Ascending aorta (tissue), 2 donors: Measurements from ENCODE around the gene PFN3. TPM values are rescaled to one million over a fixed set of nuclear protein-coding genes. Genes with fewer than 3 reads are reported as not detected.

Experiments
- DNase-seq, 2 donors: peaks; one replicate each; pipeline ENCODE4 v3.0.0-alpha.2; 2019; ENCODE audit warnings: low spot score in 2 of 2
- H3K27ac ChIP-seq, 2 donors: fragments of 200-600 bp; sonication (generic); one replicate each; pipeline ENCODE4 v1.5.1; 2016 to 2017; ENCODE audit warnings: mild to moderate bottlenecking in 1 of 2
- H3K27me3 ChIP-seq: fragments of 200-600 bp; sonication (generic); one replicate; pipeline ENCODE4 v1.5.1; 2017
- H3K36me3 ChIP-seq, 2 donors: fragments of 200-600 bp; sonication (generic); one replicate each; pipeline ENCODE4 v1.5.1; 2016
- H3K4me1 ChIP-seq, 2 donors: fragments of 200-600 bp; sonication (generic); one replicate each; pipeline ENCODE4 v1.5.1; 2016 to 2017; ENCODE audit warnings: mild to moderate bottlenecking in 1 of 2
- H3K4me3 ChIP-seq, 2 donors: fragments of 200-600 bp; sonication (generic); one replicate each; pipeline ENCODE4 v1.5.1; 2016 to 2017; ENCODE audit warnings: mild to moderate bottlenecking in 1 of 2
- H3K9me3 ChIP-seq, 2 donors: fragments of 200-600 bp; sonication (generic); one replicate each; pipeline ENCODE4 v1.5.1; 2016
- intact Hi-C: fragments of 100-400 bp; cut with DNase I; formaldehyde crosslinking; loops from one replicate; pipeline ENCODE4 v1.15.1; 2023
- total RNA-seq: library from RNA; depleted of rRNA; stranded (reverse); fragments of >200 nt; gene quantifications from one replicate; pipeline ENCODE4 v1.1.0, GENCODE V29; 2016
- TF ChIP-seq, protein P1 (sequence below), 3 experiments: fragments of 200-600 bp in 2 of 3; fragments of 450-650 bp in 1 of 3; sonication (generic) in 2 of 3; IDR thresholded peaks; one replicate each; pipeline ENCODE4 v1.5.1; 2016 to 2019; ENCODE audit warnings: antibody characterized with exemption in 3 of 3, mild to moderate bottlenecking in 1 of 3, moderate library complexity in 1 of 3

PFN3 gene
- total RNA-seq, 1 donor from 2014 or later: not detected

DNA sequence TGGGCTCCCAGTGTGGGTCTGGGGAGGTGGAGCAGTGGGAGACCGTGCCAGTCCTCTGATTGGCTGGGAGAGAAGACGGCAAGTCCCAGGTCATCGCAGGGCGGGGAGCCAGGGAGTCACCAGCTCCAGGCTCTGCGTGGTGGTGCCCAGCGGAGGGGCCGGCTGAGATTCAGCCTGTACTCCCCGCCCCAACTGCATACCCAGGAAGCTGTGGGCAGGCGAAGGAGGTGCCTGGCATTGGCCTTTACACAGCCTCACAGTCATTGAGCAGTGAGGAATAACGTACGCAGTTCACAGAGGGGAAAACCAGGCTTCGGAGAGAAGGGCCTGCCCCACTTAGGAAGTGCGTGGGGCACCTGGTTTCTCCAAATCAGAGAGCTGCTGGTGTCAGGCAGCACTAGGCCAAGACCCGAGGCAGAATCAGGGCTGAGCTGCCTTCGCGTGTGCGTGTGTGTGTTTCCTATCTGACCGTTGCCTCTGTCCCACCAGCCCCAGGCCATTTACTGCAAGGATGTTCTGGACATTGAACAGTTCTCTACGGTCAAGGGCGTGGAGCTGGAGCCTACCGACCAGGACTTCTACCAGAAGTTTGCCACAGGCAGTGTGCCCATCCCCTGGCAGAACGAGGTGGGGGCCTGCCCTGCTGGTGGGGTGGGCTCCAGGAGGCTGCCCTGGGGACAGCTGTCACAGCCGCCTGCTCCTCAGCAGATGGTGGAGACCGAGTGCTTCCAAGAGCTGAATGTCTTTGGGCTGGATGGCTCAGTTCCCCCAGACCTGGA lies 39.9 kb upstream of the PFN3 start:
- Histone ChIP-seq H3K36me3 (peaks cover 31 to 36% of the 10 kb centered on the region in 2 donors), H3K9me3 (no peaks in the 10 kb centered on the region), H3K27me3 (no peaks in the 10 kb centered on the region), H3K27ac (no peak overlapping the region), H3K4me1 (no peaks in the 10 kb centered on the region), H3K4me3 (no peak overlapping the region)
- DNase-seq: no peak
- TF ChIP-seq, protein P1, sequence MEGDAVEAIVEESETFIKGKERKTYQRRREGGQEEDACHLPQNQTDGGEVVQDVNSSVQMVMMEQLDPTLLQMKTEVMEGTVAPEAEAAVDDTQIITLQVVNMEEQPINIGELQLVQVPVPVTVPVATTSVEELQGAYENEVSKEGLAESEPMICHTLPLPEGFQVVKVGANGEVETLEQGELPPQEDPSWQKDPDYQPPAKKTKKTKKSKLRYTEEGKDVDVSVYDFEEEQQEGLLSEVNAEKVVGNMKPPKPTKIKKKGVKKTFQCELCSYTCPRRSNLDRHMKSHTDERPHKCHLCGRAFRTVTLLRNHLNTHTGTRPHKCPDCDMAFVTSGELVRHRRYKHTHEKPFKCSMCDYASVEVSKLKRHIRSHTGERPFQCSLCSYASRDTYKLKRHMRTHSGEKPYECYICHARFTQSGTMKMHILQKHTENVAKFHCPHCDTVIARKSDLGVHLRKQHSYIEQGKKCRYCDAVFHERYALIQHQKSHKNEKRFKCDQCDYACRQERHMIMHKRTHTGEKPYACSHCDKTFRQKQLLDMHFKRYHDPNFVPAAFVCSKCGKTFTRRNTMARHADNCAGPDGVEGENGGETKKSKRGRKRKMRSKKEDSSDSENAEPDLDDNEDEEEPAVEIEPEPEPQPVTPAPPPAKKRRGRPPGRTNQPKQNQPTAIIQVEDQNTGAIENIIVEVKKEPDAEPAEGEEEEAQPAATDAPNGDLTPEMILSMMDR (IDR thresholded peaks at IDR 0.05): no peak
- intact Hi-C loops: no loop called here

DNA sequence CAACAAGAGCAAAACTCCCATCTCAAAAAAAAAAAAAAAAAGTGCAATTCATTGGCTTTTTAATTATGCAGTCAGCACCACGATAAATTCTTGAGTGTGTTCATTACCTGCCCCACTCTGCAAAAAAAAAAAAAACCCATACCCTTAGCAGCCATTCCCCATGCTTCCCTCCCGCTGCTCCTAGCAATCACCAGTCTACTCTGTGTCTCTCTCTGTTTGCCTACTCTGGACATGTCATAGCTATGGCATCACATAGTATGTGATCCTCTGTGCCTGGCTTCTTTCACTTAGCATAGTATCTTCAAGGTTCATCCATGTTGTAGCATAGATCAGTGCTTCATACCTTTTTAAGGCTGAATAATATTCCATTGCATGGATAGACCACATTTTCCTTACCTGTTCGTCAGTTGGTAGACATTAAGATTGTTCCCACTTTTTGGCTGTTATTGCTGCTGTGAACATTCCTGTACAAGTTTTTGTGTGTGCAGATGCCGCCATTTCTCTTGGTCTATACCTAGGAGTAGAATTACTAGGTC lies 39.1 kb upstream of the PFN3 start:
- Histone ChIP-seq H3K4me1 (no peaks in the 10 kb centered on the region), H3K36me3 (peaks cover 40 to 43% of the 10 kb centered on the region in 2 donors), H3K27me3 (no peaks in the 10 kb centered on the region), H3K9me3 (no peaks in the 10 kb centered on the region), H3K4me3 (no peak overlapping the region), H3K27ac (no peak overlapping the region)
- DNase-seq: no peak
- intact Hi-C loops: no loop called here
- TF ChIP-seq, protein P1 (IDR thresholded peaks at IDR 0.05): no peak

DNA sequence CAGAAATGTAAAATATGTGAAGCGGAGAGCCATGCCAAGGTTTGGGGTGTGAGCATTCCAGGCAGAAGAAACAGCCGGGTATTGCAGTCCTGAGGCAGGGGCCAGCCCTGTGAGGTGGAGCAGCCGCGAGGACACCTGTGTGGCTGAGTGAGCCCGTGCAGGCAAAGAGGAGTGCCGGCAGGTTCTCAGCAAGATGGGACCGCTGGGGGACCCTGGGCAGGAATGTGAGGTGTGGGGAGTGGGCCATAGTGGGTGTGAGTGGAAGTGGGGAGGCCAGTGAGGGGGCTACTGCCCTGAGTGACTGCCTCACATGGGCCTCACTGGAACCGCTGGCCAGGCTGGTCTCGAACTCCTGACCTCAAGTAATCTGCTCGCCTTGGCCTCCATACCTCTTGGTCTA lies 38.0 kb upstream of the PFN3 start:
- Histone ChIP-seq H3K4me1 (no peaks in the 10 kb centered on the region), H3K4me3 (no peak overlapping the region), H3K27me3 (no peaks in the 10 kb centered on the region), H3K36me3 (peaks cover 51 to 54% of the 10 kb centered on the region in 2 donors), H3K27ac (no peak overlapping the region), H3K9me3 (no peaks in the 10 kb centered on the region)
- no peak for DNase-seq
- TF ChIP-seq, protein P1 (IDR thresholded peaks at IDR 0.05): no peak
- intact Hi-C loops: no loop called here

DNA sequence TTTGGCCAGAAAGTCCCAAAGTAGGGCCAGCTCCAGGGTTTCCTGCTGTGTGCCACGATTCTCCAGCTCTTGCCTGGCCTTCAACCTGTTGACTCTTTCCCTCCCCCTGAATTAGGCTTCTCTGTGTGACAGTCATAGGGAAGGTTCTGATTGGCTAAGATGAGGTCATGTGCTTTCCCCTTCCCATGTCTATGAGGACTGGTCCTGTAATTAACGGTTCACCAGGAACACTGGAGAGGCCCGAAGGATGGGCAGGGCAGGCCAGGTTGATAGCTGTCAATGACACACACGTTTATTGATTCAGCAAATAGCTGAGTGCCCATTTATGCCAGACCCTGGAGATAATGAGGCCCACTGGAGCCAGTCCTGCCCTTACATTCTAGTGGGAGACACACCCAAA lies 37.2 kb upstream of the PFN3 start:
- H3K27me3 ChIP-seq: no peaks in the 10 kb centered on the region
- H3K4me3 ChIP-seq: no peak overlapping the region
- intact Hi-C loops: no loop called here
- TF ChIP-seq, protein P1 (IDR thresholded peaks at IDR 0.05): no peak
- no peaks in the 10 kb centered on the region for H3K9me3 ChIP-seq
- H3K27ac ChIP-seq: no peak overlapping the region
- no peak for DNase-seq
- H3K36me3 ChIP-seq: peaks cover 59 to 63% of the 10 kb centered on the region in 2 donors
- H3K4me1 ChIP-seq: no peaks in the 10 kb centered on the region

DNA sequence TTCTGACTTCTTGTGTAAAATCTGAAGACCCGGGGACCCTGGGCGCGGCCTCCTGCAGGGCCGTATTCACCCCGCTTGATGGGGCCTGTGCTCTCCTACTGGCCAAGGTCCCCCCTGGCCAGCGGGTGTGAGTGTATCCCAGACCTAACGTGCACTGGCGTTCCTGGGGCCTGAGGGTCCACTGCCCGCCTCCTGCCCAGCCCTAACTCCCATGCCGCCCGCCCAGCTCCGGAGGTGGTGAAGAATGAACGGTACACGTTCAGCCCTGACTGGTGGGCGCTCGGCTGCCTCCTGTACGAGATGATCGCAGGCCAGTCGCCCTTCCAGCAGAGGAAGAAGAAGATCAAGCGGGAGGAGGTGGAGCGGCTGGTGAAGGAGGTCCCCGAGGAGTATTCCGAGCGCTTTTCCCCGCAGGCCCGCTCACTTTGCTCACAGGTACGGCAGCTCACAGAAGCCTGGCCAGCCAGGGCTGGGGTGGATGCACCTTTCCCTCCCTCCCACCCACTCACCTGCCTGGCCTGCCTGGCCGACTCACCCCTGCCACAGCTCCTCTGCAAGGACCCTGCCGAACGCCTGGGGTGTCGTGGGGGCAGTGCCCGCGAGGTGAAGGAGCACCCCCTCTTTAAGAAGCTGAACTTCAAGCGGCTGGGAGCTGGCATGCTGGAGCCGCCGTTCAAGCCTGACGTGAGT lies 35.5 kb upstream of the PFN3 start:
- TF ChIP-seq, protein P1 (IDR thresholded peaks at IDR 0.05): no peak
- no peaks in the 10 kb centered on the region for H3K9me3 ChIP-seq
- H3K27ac ChIP-seq: no peak overlapping the region
- H3K27me3 ChIP-seq: no peaks in the 10 kb centered on the region
- intact Hi-C loops: no loop called here
- H3K4me1 ChIP-seq: no peaks in the 10 kb centered on the region
- DNase-seq: no peak
- H3K4me3 ChIP-seq: no peak overlapping the region
- peaks cover 61 to 65% of the 10 kb centered on the region in 2 donors for H3K36me3 ChIP-seq
